ENCODE measurements around the gene GABPB1.
A peak's percentile ranks its signal among the peaks of the same experiment; 100 is the strongest.

Gene GABPB1

GRCh38 chr15:50275091-50275490 is 79.9 kb downstream of the GABPB1 start:
- DNase-seq: no peak

- no peak for DNase-seq
These were observed 87.4 kb downstream of the GABPB1 start for GRCh38 chr15:50267577-50267976.

- no peak for DNase-seq
These were observed 89.4 kb downstream of the GABPB1 start, which contains the start of gene HDC for GRCh38 chr15:50265620-50266019. TSS of gene HDC (minus strand) at chr15:50265726. CDS start at chr15:50265623, 103 bp downstream.

GRCh38 chr15:50262533-50262932 is 92.5 kb downstream of the GABPB1 start:
- DNase-seq: no peak

- no peak for DNase-seq
These were observed 93.0 kb downstream of the GABPB1 start for GRCh38 chr15:50261981-50262380.

GRCh38 chr15:50260969-50261496 is 94.0 kb downstream of the GABPB1 start:
- DNase-seq: no peak

- no peak for DNase-seq
These were observed 95.7 kb downstream of the GABPB1 start for GRCh38 chr15:50259276-50259675.

- DNase-seq: no peak
These were observed 97.1 kb downstream of the GABPB1 start for GRCh38 chr15:50257924-50258323.

GRCh38 chr15:50257332-50257731 is 97.7 kb downstream of the GABPB1 start:
- no peak for DNase-seq

GRCh38 chr15:50256188-50257041 is 98.6 kb downstream of the GABPB1 start:
- DNase-seq: no peak

- no peak for DNase-seq
These were observed 102.4 kb downstream of the GABPB1 start for GRCh38 chr15:50252556-50252955.

GRCh38 chr15:50251638-50252182 is 103.3 kb downstream of the GABPB1 start:
- no peak for DNase-seq

GRCh38 chr15:50250760-50251394 is 104.1 kb downstream of the GABPB1 start:
- DNase-seq: no peak

- DNase-seq: no peak
These were observed 105.3 kb downstream of the GABPB1 start for GRCh38 chr15:50249704-50250103.

GRCh38 chr15:50248994-50249582 is 105.9 kb downstream of the GABPB1 start:
- no peak for DNase-seq

GRCh38 chr15:50247819-50248655 is 107.0 kb downstream of the GABPB1 start:
- DNase-seq: peak in 1 of 2 donors; percentile 88

GRCh38 chr15:50246631-50247030 is 108.4 kb downstream of the GABPB1 start:
- no peak for DNase-seq

GRCh38 chr15:50244959-50245624 is 109.9 kb downstream of the GABPB1 start:
- no peak for DNase-seq

GRCh38 chr15:50244153-50244552 is 110.8 kb downstream of the GABPB1 start:
- DNase-seq: no peak

- DNase-seq: no peak
These were observed 113.1 kb downstream of the GABPB1 start for GRCh38 chr15:50241684-50242450.

- DNase-seq: no peak
These were observed 116.7 kb downstream of the GABPB1 start for GRCh38 chr15:50238255-50238654.
